Measurements from ENCODE around the gene CNGA3.
"Not testable (repeated sequence)": the region's sequence is repeated elsewhere in the genome, so short reads cannot be mapped to it uniquely, and the experiment has no call there.

The CNGA3 gene

DNA sequence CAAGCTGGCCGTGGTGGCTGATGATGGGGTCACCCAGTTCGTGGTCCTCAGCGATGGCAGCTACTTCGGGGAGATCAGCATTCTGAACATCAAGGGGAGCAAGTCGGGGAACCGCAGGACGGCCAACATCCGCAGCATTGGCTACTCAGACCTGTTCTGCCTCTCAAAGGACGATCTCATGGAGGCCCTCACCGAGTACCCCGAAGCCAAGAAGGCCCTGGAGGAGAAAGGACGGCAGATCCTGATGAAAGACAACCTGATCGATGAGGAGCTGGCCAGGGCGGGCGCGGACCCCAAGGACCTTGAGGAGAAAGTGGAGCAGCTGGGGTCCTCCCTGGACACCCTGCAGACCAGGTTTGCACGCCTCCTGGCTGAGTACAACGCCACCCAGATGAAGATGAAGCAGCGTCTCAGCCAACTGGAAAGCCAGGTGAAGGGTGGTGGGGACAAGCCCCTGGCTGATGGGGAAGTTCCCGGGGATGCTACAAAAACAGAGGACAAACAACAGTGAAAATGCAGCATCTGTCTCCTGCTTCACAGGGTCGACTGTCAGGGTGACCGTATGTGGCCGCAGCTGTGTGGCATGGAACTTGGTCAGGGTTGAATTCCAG lies 50.6 kb downstream of the CNGA3 start:
- DNase-seq (ENCODE audit: low read depth, low spot score): no peak

DNA sequence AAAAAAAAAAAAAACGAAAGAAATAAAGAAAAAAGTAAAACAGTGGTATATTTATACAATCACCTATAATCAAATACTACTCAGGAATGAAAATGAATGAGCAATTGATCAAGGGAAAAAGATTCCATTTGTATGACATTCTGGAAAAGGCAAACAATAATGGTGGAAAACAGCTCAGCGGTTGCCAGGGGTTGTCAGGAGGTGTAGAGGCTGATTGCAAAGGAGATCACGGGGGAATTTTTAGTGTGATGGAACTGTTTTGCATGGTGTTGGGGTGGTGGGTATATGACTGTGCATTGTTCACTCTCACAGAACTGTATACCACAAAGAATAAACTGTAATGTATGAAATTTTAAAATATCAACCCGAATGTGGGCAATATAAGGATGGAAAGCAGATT lies 52.9 kb downstream of the CNGA3 start:
- DNase-seq (ENCODE audit: low read depth, low spot score): no peak

DNA sequence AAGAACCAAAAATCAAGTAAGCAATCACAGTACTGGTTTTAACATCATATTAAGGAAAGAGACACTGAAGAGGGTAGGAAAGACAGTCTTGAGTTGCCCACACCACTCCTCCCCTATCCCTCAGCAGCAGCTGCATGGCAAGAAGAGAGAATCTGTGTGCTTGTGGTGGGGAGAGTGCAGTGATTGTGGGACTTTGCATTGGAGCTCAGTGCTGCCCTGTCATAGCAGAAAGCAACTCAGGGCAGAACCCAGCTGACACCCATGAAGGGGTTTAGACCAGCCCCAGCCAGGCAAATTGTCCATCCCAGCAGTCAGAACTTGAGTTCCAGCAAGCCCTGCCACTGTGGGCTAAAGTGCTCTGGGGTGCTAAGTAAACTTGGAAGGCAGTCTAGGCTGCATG lies 57.6 kb downstream of the CNGA3 start:
- no peak for DNase-seq (ENCODE audit: low read depth, low spot score)

DNA sequence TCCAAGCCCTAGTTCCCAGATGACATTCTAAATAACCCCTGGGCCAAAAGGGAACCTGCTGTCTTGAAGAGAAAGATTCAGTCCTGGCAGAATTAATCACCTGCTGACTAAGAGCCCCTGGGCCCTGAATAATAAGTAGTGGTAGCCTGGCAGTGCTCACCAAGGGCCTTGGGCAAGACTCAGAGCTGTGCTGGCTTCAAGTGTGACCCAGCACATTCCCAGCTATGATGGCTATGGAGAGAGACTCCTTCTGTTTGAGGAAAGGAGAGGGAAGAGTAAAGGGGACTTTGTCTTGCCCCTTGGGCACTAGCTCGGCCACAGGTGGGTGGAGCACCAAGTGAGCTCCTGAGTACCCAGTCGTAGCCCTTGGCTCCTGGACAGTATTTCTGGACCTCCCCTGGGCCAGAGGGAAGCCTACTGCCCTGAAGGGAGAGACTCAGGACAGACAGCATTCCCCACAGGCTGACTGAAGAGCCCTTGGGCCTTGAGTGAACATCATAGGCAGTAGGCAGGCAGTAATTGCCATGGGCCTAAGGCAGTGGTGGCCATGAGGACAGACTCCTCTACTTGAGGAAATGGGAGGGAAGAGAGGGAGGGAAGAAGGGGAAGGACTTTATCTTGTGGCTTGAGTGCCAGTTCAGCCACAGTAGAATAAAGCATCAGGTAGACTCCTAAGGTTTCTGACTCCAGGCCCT lies 58.4 kb downstream of the CNGA3 start:
- no peak for DNase-seq (ENCODE audit: low read depth, low spot score)

DNA sequence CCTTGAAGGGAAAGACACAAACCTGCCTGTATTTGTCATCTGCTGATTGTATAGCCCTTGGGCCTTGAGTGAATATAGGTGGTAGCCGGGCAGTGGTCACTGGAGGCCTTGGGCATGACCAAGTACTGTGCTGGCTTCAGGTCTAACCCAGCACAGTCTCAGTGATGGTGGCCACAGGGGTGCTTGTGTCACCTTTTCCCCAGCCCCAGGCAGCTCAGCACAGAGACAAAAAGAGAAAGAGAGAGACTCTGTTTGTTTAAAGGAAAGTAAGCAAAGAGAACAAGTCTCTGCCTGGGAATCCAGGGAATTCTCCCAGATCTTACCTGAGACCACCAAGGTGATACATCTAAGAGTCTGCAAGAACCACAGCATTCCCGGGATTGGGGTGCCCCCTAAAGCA lies 59.0 kb downstream of the CNGA3 start:
- no peak for DNase-seq (ENCODE audit: low read depth, low spot score)

DNA sequence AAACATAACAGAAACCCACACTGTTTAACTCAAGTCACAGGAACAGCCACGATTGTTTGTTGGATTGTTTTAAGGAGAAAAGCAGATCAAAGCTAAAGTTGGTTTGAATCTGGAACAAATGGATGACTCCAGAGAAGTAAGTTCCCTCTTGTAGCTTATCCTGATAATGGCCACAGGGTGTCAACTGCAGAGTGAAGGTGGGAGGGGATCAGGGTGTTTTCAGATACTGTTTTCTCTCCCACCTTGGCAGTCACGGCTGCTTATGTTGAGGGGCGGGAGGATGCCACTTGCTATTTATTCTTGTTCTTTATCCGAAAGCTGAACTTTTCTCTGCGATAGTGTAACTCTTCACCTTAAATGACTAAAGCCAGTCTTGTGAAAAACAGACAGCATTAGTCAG lies 61.9 kb downstream of the CNGA3 start:
- DNase-seq (ENCODE audit: low read depth, low spot score): no peak

DNA sequence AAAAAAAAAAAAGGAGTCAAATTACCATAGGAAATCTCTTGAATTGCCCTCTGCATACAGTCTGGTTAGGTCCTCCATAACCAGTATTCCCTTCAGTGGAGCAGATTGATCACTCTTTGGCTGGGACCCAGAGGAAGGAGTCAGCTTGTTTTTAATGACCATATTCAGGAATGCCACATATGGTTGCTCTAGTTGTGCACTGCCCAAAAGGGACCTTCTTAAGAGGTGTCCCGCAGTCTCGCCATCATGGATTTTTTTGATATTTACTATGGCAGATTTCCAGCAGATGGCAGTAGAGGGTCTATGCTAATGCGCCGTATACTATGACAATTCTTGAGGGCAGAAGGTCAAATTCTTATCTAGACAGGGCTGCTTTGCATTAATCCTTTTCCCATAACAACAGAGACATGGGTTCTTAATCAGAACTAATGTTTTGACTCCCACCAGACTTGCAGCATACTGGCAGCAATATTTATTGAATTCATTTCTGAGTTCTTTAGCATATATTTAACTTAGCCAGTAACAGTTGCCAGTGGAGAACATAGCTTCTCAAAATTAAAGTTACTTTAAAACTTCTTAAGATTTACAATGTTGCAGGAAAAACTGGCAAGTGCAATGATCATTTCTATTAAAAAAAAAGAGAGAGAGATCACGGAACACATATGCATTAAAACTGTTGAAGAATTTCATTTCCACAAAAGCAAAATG lies 66.6 kb downstream of the CNGA3 start:
- DNase-seq (ENCODE audit: low read depth, low spot score): peak; percentile 29

DNA sequence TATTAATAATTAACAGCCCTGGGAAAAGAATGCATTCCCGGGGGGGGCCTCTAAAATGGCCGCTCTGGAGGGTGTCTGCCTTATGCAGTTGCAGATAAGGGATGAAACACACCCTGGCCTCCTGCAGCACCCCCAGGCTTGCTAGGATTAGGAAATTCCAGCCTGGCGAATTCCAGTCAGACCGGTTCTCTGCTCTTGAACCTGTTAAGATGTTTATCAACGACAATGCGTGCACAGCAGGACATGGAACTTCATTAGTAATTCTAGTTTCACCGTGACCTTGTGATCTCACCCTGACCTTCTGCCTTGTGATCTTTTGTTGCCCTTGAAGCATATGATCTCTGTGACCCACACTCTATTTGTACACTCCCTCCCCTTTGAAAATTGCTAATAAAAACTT lies 68.0 kb downstream of the CNGA3 start:
- not testable (repeated sequence) for DNase-seq (ENCODE audit: low read depth, low spot score)

DNA sequence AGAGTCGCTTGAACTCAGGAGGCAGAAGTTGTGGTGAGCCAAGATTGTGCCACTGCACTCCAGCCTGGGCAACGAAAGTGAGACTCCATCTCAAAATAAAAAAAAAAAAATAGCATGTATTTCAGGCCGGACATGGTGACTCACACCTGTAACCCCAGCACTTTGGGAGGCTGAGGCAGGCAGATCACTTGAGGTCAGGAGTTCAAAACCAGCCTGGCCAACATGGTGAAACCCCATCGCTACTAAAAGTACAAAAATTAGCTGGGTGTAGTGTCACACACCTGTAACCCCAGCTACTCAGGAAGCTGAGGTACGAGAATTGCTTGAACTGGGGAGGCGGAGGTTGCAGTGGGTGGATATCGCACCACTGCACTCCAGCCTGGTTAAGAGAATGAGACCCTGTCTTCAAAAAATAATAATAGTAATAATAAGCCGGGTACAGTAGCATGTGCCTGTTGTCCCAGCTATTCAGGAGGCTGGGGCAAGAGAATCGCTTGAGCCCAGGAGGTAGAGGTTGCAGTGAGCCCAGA lies 69.5 kb downstream of the CNGA3 start:
- not testable (repeated sequence) for DNase-seq (ENCODE audit: low read depth, low spot score)

DNA sequence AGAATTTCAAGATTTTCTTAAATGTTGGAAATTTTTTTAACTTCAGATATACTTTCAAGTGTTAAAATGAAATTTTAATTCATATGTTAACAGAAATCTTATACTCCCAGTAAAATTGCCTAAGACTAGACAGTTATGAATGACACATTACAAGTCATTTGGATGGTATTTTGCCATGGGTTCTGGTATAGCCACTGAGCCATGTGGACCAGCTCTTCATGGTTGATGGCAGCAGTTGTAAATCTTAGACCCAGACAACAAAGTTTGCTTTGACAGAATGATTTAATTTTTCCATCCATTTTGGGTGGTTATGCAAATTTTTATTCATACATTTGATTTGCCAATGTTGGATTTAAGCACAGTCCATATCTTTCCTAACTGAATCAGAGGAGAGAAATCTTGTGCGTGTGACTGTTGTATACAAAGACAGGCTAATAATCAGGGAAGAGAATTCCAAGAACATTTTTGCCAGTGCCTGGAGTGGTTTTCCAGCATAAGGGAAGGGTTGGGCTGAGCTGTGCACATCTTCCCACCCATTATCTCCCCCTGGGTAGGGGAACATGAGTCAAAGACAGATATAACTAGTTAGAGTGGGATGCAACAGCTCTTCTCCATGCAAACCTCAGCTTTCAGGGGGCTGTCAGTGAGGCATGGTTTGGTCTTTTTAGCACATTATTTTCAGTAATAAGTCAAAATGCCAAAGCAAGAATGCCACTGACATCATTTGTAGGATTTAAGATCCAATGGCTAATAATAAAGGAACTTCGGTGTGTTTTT lies 70.3 kb downstream of the CNGA3 start:
- DNase-seq (ENCODE audit: low read depth, low spot score): no peak

DNA sequence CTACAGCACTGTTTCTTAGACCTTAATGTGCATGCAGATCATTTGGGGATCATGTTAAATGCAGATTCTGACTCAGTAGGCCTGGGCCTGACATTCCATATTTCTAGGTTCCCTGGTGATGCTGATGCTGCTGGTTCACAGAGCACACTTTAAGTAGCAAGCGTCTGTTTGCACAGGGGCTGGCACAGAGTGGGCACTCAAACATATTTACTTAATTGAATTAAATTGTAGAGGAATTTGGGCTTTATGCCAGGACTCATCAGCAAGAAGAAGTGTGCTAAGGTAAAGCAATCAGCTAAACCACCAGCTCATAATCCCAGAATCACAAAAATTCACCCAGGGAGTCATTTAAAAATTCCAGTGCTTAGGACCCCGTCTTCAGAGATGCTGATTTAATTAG lies 73.3 kb downstream of the CNGA3 start:
- no peak for DNase-seq (ENCODE audit: low read depth, low spot score)

DNA sequence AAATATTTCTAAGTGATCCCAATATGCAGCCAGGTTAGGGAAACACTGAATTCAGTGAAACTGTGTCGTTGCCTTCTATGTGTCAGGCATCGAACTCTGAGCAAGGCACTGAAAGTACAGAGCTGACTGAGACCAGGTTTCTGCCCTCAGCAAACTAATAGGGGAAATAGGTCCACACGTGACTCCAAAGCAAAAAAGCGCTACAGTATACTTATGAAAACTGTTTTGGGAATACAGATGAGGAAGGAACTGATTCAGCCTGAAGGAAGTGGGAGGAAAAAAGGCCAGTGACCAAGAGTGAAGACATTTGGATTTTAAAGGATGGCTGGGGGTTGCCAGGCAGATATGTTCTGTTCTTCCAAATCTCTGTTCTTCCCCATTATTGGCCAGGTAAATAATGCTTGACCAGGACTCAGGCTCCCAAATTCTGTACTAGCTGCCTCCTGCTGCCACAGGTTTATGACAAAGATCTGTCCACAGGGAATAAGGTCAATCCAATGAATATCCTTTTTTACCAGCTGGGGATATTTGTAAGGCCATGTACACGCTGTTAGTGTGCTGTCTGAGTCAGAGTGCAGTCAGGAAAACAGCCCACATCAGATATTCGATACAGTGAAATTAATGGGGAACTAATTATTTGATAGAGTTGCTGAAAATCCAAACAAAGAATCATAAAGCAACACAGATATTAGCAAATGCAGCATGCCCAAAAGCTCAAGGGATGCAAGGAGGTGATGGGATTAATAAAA lies 73.9 kb downstream of the CNGA3 start:
- no peak for DNase-seq (ENCODE audit: low read depth, low spot score)

DNA sequence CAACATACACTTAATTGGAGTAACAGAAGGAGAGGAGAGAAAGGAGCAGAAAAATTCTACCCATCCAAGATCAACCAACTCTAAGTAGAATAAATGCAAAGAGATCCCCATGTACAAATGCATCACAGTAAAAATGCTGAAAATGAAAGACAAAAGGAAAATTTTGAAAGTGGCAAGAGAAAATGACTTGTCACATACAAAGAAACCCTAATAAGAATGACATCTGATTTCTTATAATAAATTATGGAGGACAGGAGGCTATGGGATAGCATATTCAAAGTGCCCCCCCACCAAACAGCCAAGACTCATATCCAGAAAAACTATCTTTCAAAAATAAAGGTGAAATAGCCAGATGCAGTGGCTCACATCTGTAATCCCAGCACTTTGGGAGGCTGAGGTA lies 76.2 kb downstream of the CNGA3 start:
- no peak for DNase-seq (ENCODE audit: low read depth, low spot score)

DNA sequence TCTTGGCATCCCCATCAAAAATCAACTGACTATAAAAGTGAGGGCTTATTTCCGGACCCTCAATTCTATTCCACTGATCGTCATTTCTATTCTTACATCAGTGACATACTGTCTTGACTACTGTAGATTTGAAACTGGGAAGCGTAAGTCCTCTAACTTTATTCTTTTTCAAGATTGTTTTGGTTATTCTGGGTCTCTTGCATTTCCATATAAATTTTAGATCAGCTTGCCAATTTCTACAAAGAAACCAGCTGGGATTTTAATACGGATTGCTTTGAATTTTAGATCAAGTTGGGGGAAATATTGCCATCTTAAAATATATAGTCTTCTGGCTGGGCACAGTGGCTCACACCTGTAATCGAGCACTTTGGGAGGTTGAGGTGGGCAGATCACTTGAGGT lies 80.5 kb downstream of the CNGA3 start:
- DNase-seq (ENCODE audit: low read depth, low spot score): no peak

DNA sequence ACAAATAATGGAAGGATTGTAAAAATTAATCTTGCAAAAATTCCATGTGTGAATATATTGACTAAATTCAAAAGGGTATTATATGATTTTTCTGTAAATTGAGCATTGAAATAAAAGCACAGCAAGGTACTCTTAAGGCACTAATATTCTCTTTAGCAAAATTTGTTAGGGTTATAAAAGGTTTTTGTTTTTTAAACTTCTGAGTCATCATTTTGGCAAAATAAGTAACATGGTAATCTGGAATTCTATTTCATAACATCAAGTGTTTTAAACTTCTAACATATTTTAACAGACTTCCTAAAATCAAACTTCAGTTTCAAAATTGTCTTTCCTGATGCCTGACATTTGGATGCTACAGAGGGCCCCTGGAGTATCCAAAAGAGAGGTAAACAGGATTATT lies 85.9 kb downstream of the CNGA3 start:
- DNase-seq (ENCODE audit: low read depth, low spot score): no peak

DNA sequence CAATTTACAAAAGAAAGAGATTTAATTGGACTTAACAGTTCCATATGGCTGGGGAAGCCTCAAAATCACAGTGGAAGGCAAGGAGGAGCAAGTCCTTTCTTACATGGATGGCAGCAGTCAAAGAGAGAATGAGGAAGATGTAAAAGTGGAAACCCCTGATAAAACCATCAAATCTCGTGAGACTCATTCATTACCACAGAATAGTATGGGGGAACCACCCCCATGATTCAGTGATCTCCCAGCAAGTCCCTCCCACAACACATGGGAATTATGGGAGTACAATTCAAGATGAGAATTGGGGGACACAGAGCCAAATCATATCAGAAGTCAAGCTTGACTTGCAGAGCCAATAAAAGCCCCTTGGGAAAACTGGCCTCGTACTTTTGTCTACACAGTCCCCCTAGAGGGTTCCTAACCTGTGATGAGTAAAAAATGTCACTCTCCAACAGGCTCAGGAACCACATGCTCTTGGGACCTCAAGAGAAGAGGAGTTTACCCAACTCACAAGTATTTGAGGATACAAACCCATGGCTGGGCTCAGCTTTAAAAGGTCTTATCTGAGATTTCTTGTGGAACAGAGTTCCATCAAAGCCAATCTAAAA lies 87.2 kb downstream of the CNGA3 start:
- DNase-seq (ENCODE audit: low read depth, low spot score): no peak

DNA sequence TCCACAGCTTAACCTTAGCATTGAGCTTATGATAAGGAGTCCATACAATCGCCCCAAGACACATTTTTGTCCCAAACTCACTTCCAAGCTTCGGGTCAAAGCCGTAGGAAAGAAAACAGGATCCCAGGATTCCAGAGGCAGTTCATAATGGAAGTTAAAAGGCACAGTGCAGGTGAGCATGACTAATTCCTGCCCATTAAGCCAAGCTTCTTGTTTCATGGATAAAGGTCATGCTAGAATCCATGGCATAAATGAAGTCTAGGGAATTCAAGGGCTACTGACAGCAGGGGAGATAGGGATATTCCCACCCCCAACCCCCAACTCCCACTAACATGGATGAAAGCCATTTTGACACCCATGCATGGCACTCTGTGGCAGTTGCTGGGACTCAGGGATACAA lies 88.2 kb downstream of the CNGA3 start:
- DNase-seq (ENCODE audit: low read depth, low spot score): no peak

DNA sequence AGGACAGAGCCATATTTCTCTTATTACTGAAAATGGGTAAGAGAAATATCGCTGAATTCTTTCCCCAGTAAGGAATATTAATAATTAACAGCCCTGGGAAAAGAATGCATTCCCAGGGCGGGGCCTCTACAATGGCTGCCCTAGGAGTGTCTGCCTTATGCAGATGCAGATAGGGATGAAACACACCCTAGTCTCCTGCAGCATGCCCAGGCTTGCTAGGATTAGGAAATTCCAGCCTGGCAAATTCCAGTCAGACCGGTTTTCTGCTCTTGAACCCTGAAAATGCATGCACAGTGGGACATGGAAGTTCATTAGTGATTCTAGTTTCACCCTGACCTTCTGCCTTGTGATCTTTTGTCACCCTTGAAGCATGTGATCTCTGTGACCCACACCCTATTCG lies 89.4 kb downstream of the CNGA3 start:
- not testable (repeated sequence) for DNase-seq (ENCODE audit: low read depth, low spot score)

DNA sequence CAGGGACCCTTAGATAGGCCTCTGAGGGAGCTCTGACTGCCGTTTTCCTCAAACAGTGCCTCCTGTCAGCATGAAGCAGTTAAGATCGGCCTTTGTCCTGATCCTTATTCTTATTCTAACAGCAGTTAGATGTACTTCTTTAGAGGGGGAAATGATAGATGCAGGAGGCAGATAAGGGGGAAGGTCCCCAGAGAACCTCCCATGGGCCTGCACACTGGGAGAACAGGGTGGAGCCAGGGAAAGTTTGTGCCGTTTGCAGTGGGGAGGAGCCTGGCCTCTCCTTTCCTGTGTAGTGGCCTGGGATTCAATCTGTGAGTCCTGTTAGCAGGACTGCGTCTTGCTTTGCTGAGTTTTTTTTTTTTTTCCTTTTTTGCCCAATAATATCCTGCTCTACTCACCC lies 90.5 kb downstream of the CNGA3 start:
- DNase-seq (ENCODE audit: low read depth, low spot score): no peak

DNA sequence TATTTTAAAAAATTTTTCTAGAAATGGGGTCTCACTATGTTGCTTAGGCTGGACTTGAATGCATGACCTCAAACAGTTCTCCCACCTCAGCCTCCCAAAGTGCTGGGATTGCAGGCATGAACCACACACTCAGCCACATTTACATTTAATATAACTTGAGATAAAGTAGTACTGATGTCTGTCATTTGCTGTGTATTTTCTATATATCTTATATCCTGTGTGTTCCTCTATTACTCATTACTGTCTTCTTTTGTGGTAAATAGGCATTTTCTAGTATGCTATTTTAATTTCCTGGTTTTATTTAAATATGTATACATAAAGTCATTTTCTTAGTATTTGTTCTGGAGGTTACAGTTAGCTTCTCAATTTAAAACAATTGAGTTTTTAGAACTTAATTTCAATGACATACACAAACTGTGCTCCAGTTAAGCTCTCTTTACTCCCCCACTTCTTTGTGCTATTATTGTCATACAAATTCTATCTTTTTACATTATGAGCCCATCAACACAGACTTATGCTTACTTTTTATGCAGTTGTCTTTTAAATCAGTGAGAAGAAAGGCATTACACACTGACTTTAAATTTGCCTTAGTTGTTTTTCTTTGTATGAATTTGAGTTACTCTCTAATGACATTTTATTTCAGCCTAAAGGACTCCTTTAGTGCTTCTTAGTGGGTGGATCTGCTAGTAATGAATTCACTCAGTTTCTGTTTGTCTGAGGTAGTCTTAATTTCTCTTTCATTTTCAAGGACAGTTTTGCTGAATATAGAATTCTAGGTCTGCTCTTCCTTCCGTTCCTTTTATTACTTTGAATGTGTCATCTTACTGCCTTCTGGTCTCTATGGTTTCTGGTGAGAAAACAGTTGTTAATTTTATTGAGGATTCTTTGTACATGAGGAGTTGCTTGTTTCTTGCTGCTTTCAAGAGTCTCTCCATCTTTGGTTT lies 92.2 kb downstream of the CNGA3 start:
- no peak for DNase-seq (ENCODE audit: low read depth, low spot score)

All from activated CD4-positive, CD25-positive, alpha-beta regulatory T cell treated with anti-CD3 and anti-CD28 coated beads, Interleukin-2, amount 50 U/mL, for 16 hours (primary cell).